ENCODE measurements around the gene IFNL1.
"Not testable (repeated sequence)": the region's sequence is repeated elsewhere in the genome, so short reads cannot be mapped to it uniquely, and the experiment has no call there.

IFNL1 gene

DNA sequence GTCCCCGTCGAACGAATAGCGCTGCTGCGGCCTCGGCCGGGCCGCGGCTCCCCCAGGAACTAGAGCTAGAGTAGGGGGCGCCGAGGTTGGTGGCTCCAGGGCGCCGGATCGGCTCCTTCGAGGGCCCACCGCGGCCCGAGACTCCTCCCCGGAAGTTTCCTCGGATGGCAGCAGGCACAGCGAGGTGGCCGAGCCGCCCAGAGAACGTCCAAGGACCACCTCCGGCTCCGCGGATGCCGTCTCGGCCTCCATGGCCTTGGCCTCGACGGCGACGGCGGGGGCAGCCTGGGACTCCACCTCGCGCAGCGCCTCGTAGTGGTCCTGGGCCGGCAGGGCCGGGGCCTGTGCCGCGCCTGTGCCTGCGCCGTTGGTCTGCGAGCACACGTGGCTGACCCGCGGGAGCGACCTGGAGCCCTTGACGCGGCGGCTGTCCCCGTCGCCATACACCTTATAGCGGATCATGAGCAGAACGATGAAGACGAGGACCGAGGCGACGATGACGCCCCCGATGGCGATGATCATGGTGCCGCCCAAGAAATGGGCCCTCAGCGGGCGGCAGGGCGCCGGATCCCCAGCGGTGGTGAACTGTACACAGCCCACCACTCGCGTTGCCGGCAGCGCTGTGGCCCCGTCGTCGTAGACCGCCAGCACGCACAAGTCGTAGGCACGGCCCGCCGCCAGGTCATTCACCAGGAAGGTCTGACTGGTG is 11.8 kb downstream of the IFNL1 start:
- in situ Hi-C loops (cut with MboI; ENCODE audit: low sequenced_read_pairs) = no loop called here

DNA sequence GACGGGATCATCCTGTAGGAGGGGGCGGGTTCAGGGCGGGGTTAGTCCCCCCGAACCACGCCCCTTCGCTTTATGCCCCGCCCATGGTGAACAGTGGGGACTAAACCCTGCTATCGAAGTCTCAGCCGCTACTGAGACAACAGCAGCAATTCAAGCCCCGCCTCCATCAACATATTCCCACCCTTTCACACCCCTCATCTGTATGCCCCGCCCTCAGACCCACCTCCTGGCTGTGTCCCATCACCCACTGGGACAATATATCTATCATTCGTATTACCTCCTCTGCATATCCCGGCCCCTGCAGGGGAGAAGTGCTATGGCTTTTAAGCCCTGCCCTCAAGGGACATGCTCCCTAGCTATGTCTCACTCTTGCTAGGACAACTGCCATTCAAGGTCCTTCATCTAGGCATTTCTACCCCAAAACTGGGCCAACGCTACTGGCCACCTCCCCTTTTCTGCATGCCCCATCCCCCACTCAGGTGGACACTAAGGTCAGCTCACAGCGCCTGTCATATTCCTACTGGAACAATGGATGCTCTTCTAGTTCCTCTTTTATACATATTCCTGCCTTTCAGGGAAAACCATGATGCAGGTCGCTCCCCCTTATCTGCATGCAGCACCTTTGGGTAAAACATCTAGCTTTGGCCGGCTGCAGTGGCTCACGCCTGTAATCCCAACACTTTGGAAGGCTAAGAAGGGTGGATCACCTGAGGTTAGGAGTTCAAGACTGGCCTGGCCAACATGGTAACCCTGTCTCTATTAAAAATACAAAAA is 12.5 kb downstream of the IFNL1 start:
- in situ Hi-C loops (cut with MboI; ENCODE audit: low sequenced_read_pairs) = no loop called here

DNA sequence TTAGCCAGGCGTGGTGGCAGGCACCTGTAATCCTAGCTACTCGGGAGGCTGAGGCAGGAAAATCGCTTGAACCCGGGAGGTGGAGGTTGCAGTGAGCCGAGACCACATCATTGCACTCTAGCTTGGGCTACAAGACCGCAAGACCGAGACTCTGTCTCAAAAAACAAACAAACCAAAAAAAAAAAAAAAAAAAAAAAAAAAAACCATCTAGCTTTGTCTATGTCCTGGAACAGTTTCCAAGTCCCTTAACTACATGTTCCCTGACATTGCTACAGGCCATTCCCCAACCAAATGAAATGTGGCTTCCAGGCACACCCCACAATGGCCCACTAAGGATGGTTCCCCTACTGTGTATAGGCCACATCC is 13.1 kb downstream of the IFNL1 start:
- in situ Hi-C loops (cut with MboI; ENCODE audit: low sequenced_read_pairs) = not testable (repeated sequence)

DNA sequence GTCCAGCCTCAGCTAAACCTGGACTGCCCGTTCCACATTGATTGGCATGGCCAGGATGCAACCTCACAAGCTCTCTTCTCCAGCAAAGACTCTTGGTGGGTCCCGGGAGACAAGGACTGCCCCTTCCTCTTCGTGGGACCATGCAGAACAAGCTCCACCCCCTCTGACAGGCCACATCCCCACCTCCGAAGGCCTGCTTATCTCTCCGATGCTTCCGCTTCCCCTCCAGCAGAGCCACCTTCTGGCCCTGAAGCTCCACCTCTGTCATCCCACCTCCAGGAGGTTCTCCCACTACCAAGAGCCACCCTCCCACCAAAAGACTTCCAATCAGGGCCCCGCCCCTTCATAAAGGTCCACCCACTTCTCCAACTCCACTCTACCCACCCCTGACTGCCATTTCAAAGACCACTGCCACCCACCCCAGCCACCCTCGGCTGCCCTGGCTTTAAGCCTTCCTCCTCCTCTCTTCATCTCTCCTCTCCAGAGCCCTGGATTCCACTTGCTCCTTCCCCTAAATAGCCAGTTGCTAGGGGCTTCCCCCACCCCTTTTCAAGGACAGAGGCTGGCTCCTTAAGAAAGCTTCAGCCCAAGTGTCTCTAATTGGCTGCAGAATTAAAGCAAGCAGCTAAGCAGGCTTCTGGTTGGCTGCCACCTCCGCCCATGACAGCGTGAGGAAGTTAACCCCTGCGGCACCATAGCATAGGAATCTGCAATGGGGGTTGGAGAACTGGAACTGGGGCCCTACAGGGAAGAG is 14.5 kb downstream of the IFNL1 start:
- in situ Hi-C loops (cut with MboI; ENCODE audit: low sequenced_read_pairs) = no loop called here

DNA sequence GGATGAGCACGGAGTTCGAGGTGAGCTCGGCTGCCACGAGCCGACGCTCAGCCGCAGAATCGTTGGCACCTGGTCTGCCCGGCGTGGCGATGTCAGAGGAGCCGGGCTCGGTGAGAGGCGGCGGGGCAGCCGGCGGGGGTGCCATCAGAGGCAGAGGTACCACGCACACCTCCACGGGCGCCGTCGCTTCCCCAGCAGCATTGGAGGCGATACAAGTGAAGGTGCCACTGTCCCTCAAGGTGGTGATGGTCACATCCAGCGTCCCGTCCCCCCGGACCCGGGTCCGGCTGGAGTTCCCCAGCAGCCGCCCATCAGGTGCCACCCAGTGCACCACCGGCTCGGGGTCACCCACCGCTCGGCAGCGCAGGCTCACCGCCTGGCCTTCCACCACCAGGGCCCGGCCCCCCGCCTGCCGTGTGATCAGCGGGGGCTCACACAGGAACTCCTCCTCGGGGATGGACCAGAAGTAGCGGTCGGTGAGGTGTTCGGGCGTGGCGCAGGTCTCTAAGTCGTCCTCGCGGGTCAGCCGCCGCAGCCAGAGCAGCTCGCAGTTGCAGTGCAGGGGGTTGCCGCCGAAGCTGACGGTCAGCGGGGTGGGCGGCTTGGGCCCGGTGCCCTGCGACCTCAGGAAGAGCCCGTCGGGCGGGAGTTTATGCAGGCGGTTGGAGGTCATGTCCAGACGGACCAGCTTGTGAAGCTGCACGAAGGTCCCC is 18.0 kb downstream of the IFNL1 start:
- in situ Hi-C loops (cut with MboI; ENCODE audit: low sequenced_read_pairs) = no loop called here

DNA sequence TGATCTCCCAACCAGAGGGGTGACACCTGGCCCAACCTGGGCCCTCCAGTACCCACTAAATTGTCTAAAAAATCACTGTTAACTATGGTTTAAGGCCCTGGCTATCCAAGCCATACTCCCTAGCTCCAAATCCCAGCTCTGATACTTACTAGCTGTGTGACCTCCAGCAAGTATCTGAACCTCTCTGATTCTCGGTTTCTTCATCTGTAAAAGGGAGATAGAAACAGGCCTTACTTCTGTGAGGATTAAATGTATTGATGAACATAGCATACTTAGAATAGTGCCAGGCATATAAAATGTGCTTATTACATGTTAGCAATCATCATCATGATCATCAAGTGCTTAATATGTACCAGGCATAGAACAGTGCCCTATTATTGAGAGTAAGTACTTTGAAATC is 19.7 kb downstream of the IFNL1 start:
- in situ Hi-C loops (cut with MboI; ENCODE audit: low sequenced_read_pairs) = no loop called here

DNA sequence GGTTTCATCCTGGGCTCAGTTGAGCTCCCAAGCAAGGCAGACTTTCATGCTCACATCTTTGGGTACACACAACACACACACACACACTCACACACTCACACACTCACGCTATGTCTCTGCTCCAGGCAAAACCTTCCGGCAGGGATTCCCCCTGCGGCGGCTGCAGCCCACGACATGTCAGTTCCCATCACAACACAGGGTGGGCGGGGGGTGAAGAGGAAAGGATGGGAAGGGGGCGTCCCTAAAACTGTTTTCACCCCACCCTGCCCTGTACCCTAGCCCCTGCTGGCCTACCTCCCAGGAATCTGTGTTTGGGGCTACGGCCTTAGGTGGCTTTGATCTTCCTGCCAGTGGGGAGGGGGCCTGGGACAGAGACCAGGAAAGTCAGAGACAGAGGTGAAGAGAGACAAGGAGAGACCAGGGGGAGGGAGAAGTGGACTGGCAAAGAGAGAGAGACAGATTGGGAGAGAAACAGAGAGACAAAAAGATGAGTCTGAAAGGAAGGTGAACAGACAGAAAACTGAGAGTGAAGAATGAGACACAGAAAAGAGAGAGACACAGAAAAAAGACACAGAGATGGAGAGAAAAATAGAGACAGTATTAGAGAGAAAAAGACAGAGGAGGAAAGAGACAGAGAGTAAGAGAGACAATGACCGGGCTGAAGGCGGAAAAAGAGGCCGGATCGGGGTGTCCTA is 20.6 kb downstream of the IFNL1 start:
- in situ Hi-C loops (cut with MboI; ENCODE audit: low sequenced_read_pairs) = no loop called here

DNA sequence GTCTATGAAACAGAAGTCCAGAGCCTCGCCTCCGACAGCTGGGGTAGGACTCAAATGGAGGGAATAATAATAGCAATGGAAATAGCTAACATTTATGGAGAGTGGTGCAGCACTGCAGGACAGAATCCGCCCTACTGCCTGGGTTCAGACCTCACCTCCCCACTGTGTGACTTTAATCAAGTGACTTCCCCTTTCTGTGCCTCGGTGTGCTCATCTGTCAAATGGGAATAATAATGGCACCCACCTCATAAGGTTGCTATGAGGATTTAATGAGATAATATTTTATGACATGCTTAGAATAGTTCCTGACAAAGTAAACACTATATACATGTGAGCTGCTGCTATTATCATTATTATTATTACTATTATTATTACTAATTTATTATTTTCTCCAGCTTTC is 21.3 kb downstream of the IFNL1 start:
- in situ Hi-C loops (cut with MboI; ENCODE audit: low sequenced_read_pairs) = no loop called here

DNA sequence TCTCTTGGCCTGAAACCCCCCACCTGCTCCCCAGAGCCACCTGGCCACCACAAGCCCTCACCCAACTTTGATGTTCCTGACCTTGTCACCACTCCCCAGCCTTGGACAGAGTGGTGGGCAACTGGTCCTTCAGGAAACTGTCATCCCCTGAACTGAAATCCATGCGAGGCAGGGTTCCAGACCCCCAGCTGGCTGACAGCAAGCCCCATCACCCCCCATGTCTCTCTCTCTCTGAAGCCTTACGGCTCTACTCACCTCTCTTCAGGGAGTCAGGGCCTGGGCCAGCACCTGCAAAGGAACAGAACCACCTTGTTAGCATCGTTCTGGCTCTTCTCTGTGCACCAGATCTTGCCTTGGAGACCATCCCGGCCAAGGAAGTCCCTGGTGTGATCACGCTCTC is 21.9 kb downstream of the IFNL1 start:
- in situ Hi-C loops (cut with MboI; ENCODE audit: low sequenced_read_pairs) = no loop called here

DNA sequence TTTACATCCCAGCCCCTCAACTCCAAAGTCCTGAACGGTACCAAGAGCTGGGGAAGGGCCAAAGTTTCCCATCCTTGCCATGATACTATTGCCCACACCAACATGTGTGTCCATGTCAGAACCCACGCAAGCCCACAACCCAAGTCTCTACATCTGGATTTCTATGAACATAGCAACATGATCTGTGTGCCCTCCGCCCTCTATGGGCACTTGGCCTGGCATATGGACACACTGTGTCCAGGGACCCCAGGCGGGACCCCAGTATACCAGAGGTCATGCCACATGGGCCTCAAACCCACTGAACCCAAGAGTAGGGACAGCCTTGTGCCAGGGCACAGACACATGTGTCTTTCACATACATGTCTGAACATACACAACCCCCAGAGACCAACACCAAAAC is 22.5 kb downstream of the IFNL1 start:
- in situ Hi-C loops (cut with MboI; ENCODE audit: low sequenced_read_pairs) = no loop called here

DNA sequence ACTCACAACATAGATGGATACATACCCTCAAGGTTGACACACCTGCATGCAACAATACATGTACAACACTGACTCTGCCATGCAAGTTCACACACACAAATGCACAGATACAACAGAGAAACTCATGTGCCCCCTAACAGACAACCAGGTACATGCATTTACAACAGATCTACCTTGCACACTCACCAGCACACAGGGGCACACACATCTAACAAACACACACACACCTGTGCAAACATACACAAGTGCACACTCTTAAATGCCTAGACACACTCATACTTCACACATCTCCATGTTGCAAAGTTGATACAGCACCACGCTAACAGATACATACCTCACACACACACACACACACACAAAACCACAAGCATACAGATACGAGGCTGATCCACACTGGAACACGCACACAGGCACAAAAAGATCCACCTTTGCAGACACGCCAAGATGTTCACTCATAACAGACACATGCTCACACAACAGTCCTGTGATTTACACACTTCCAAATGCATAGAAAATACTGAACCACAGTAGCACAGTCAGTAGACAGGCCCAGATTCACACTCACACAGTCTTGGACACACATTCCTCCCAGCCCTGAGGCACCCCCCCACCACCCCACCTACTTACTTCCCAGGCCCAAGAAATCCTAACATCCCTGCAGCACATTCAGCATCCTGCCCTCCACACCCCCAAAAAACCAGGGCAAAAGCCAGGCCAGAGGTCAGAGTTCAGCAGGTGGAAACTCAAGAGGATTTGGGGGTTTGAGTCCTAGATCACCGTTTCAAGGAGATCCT is 23.1 kb downstream of the IFNL1 start:
- in situ Hi-C loops (cut with MboI; ENCODE audit: low sequenced_read_pairs) = no loop called here

DNA sequence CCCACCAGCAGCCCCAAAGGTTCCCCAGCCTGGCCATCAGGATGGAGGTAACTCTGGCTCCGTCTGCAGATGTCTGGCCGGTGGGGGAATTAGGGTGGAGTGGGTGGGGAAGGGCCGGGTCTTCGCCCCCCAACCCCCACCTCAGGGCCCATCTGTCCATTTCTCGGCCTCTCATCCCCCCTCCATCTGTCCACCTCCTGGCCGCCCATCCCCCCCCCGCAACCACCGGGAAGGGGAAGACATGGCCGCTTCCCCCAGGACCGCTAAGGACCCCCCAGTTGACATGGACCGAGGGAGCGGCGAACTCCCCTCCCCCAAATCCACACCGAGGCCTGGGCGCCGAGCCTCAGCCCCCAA is 23.7 kb downstream of the IFNL1 start:
- in situ Hi-C loops (cut with MboI; ENCODE audit: low sequenced_read_pairs) = loop anchor here (10.0 kb wide), 1 partner anchor 205 kb away; no protein-coding TSS in a partner anchor

DNA sequence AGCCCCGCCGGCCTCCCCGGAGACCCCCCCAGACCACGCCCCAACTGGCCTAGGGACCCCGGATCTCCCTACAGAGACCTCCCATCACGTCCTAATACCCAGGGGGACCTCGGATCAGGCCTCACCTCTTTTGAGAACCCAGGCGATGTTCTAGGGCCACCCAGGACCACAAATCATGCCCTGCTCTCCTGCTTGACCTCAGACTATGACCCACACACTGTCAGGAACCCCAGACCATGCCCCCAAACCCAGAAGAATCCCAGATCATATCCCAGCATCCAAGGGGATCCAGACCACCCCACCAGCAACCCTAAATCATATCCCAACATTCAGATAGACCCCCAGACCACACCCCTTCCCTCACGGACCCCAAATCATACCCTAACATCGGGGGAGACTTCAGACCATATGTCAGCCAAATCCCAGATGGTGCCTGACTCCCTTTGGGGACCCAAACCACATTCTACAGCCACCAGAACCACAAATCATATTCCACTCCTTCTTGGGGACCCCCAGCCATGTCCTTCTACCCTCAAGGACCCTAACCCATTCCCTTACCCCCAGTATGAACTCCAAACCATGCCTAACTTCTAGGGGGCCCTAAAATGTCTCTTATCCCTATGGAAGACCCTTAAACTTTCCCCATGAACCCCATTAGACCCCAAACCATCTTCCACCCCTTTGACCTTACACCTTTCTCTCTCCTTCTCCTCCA is 25.1 kb downstream of the IFNL1 start:
- in situ Hi-C loops (cut with MboI; ENCODE audit: low sequenced_read_pairs) = loop anchor here (10.0 kb wide), 1 partner anchor 206 kb away; no protein-coding TSS in a partner anchor

DNA sequence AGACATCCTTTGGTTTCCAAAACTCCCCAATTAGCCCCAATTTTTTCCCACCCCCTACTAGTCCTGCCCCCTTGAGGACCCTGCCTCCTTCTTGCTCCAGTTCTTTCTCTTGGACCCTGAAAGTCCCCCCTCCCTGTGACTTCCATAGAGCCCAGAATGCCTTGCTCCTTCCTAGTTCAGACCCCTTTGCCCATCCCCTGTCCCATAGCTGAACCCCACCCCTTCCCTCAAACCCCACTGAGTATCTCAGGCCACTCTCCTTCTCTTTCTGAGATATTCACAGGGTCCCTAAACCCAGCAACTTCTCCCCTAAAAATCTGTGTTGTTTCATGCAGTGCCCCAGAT is 25.6 kb downstream of the IFNL1 start:
- in situ Hi-C loops (cut with MboI; ENCODE audit: low sequenced_read_pairs) = loop anchor here (10.0 kb wide), 1 partner anchor 207 kb away; no protein-coding TSS in a partner anchor

DNA sequence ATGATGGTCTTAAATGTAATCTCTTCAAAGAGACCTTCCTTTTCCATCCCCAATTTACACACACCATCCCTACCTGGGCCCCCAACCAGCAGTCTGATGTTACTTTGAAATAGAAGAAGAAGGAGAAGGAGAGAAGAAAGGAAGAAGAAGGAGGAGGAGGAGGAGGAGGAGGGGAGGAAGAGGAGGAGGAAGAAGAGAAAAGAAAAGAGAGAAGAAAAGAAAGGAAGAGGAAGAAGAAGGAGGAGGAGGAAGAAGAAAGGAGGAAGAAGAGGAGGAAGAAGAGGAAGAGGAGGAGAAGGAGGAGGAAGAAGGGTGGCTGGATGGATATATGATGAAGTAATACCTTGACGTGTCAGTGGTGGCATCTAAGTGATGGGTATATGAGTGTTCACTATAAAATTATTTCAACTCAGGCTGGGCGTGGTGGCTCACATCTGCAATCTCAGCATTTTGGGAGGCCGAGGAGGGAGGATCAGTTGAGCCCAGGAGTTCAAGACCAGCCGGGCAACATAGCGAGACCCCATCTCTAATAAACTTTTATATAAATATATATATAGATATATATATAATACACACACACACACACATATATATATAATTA is 28.1 kb downstream of the IFNL1 start:
- in situ Hi-C loops (cut with MboI; ENCODE audit: low sequenced_read_pairs) = loop anchor here (10.0 kb wide), 1 partner anchor 210 kb away; no protein-coding TSS in a partner anchor

DNA sequence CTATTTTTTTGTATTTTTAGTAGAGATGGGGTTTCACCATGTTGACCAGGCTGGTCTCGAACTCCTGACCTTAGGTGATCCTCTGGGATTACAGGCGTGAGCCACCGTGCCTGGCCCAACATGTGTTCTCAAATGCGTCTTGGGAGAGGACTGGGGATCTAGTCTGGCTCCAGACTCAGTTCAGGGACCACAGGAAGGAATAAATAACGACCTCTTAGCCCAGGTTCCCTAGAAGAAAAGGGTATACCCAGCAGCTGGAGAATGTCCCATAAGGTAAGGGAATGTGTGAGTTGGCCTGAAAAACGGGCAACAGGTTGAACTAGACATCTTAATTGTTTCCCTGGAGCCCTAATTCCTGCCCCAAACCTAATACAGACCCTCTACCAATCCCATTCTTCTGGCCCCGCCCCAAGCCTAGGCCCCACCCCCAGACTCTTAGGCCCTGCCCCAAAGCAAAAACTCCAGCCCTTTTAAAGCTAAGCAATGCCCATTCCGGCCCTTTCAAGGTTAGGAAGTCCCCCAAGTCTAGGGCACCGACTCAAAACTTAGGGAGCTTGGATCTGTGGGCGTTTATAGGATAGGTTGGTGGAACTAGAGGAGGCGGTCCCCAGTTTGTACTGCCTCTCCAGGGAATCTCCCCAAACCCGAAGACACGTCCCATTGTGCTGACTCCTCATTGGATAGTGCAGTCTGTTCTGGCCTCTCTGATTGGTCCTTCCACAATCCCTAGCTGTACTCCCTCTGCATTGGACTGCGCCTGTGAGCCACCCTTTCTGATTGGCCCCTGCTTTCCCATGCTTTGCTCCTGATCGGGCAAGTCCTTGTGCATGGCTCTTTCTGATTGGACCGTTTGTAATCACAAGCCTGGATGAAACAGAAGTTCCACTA is 29.8 kb downstream of the IFNL1 start:
- in situ Hi-C loops (cut with MboI; ENCODE audit: low sequenced_read_pairs) = loop anchor here (10.0 kb wide), 1 partner anchor 211 kb away; no protein-coding TSS in a partner anchor

DNA sequence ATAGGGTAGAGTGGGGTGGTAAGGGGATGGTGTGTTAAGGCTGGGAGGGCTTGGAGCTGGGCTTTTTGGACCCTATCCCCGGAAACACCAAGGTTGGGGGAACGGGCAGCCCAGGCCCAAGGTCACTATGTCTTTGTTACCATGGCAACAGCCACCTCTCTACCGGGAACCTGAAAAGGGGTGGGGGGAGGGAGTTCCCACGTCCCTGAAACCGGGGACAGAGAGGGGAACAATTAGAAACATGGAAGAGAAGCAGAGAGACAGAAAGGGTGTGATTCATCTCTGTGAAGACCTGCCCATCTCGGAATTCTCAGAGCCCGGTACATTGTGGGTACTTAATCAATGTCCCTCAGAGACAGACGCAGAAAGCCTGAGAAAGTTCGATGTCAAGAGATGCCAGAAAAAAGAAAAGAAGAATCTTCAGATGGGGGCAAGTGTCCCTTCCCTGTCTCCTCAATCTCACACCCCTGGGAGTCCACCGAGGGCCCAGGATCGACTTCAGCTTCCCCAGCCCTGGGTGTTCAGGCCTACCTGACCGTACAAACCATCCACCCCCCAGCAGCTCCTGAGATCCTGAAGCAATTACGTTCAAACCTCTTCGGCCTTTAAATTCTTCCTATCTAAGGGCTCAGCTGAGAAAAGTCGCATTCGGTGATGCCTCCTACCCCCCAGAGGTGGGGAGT is 31.3 kb downstream of the IFNL1 start:
- in situ Hi-C loops (cut with MboI; ENCODE audit: low sequenced_read_pairs) = loop anchor here (10.0 kb wide), 1 partner anchor 213 kb away; no protein-coding TSS in a partner anchor

All from HL-60/S4 treated with retinoic acid at 250 ng/mL for 4 days and 3 days (cell line).